CD4-positive, alpha-beta T cell (primary cell): ENCODE results near the gene PTPRK. TPM values are rescaled to one million over a fixed set of nuclear protein-coding genes. Genes with fewer than 3 reads are reported as not detected.

Experiments
- ATAC-seq: fragments of 200-7000 bp; cut with Tn5 transposase; one replicate; pipeline ENCODE4 v1.10.0; 2022; ENCODE audit warnings: mild to moderate bottlenecking; ENCODE audit not compliant: poor library complexity
- CTCF ChIA-PET: fragments of 350-600 bp; sonication (Branson Sonifier 250); formaldehyde crosslinking; loops from one replicate; lab custom pipeline; 2021; ENCODE audit warnings: antibody characterized with exemption, inconsistent platforms; lab: Charles Lee
- POLR2A ChIA-PET: fragments of 350-600 bp; sonication (Branson Sonifier 250); formaldehyde crosslinking; loops from one replicate; lab custom pipeline; 2021; ENCODE audit warnings: antibody characterized with exemption, inconsistent platforms; lab: Charles Lee
- DNase-seq, 14 experiments: peaks; one replicate each; pipeline ENCODE4 v3.0.0-alpha.2; 2013 to 2020; ENCODE audit warnings: mixed read lengths in 2 of 14
- H3K27ac ChIP-seq, 2 donors: one replicate each; pipeline versions ENCODE4 v1.5.1 to v1.7.0; 2013; ENCODE audit warnings: low read length in 2 of 2, low read depth in 1 of 2, mild to moderate bottlenecking in 1 of 2
- H3K27me3 ChIP-seq, 2 experiments: 1 replicate in 1 of 2; 2 replicates in 1 of 2; pipeline versions ENCODE4 v1.6.1 to v1.7.0; 2013; ENCODE audit warnings: low read length in 2 of 2, control low read depth in 1 of 2, mild to moderate bottlenecking in 1 of 2, moderate library complexity in 1 of 2; ENCODE audit not compliant: insufficient read depth in 2 of 2, control insufficient read depth in 1 of 2
- H3K36me3 ChIP-seq: one replicate; pipeline ENCODE4 v1.6.1; 2013; ENCODE audit warnings: low read length, control low read depth; ENCODE audit not compliant: insufficient read depth
- H3K4me1 ChIP-seq: one replicate; pipeline ENCODE4 v1.6.1; 2013; ENCODE audit warnings: low read length, control low read depth; ENCODE audit not compliant: insufficient read depth
- H3K4me3 ChIP-seq: one replicate; pipeline ENCODE4 v1.5.1; 2013; ENCODE audit warnings: mild to moderate bottlenecking, low read length, moderate library complexity
- H3K9me3 ChIP-seq, 2 experiments: 1 replicate in 1 of 2; 2 replicates in 1 of 2; pipeline versions ENCODE4 v1.6.1 to v1.7.0; 2013; ENCODE audit warnings: low read length in 2 of 2, mild to moderate bottlenecking in 2 of 2, control low read depth in 1 of 2, moderate library complexity in 1 of 2; ENCODE audit not compliant: control insufficient read depth in 1 of 2, insufficient read depth in 1 of 2
- H3K27ac Mint-ChIP-seq: one replicate; pipeline ENCODE4 v1.8.0; 2020; ENCODE audit warnings: mixed read lengths
- H3K27me3 Mint-ChIP-seq: one replicate; pipeline ENCODE4 v1.8.0; 2021; ENCODE audit warnings: mixed read lengths
- H3K36me3 Mint-ChIP-seq: one replicate; pipeline ENCODE4 v1.8.0; 2021; ENCODE audit warnings: low read depth, mixed read lengths
- H3K4me1 Mint-ChIP-seq: one replicate; pipeline ENCODE4 v1.8.0; 2021; ENCODE audit warnings: low read depth, mixed read lengths
- H3K4me3 Mint-ChIP-seq: one replicate; pipeline ENCODE4 v1.8.0; 2020; ENCODE audit warnings: mild to moderate bottlenecking, mixed read lengths
- H3K9me3 Mint-ChIP-seq: one replicate; pipeline ENCODE4 v1.8.0; 2020; ENCODE audit warnings: mixed read lengths
- CTCF ChIP-seq: fragments of 200-600 bp; IDR thresholded peaks from one replicate; pipeline ENCODE4 v1.8.0; 2022; ENCODE audit warnings: antibody characterized with exemption, mild to moderate bottlenecking
- intact Hi-C, 2 experiments: fragments of 100-400 bp; cut with DNase I in 1 of 2; cut with micrococcal nuclease in 1 of 2; formaldehyde crosslinking; loops; one replicate each; pipeline versions ENCODE4 v1.15.1 to v1.9.0; 2023 to 2025; cut with DNase I, micrococcal nuclease
- total RNA-seq, 174 experiments: library from RNA in 2 of 174; stranded (reverse) in 2 of 174; gene quantifications; one replicate each; pipeline ENCODE4 v1.2.3 and lab custom pipeline; 2021 to 2026

PTPRK gene
- total RNA-seq, 2 experiments from 2014 or later: 8.4 to 10.3 TPM

GRCh38 chr6:128167552-128167951, 352.8 kb downstream of the PTPRK start:
- Mint-ChIP-seq H3K27ac (no peak overlapping the region), H3K27me3 (no peaks in the 10 kb centered on the region), H3K9me3 (no peaks in the 10 kb centered on the region), H3K36me3 (no peaks in the 10 kb centered on the region), H3K4me1 (no peaks in the 10 kb centered on the region), H3K4me3 (no peak overlapping the region)
- H3K4me3 ChIP-seq: no peak overlapping the region
- intact Hi-C loops: no loop called here
- H3K27ac ChIP-seq: no peak overlapping the region
- no peak for TF ChIP-seq CTCF
- CTCF ChIA-PET: no interaction called here
- H3K27me3 ChIP-seq: no peaks in the 10 kb centered on the region
- no peaks in the 10 kb centered on the region for H3K4me1 ChIP-seq
- DNase-seq (no peak), ATAC-seq (no peak)
- H3K9me3 ChIP-seq: no peaks in the 10 kb centered on the region
- POLR2A ChIA-PET: no interaction called here
- H3K36me3 ChIP-seq: no peaks in the 10 kb centered on the region

- no peaks in the 10 kb centered on the region for H3K27me3 Mint-ChIP-seq
- no peaks in the 10 kb centered on the region for H3K36me3 Mint-ChIP-seq
- no peaks in the 10 kb centered on the region for H3K4me1 Mint-ChIP-seq
- H3K4me3 Mint-ChIP-seq: no peak overlapping the region
- no peaks in the 10 kb centered on the region for H3K9me3 Mint-ChIP-seq
- Histone ChIP-seq H3K9me3 (no peaks in the 10 kb centered on the region), H3K27me3 (no peaks in the 10 kb centered on the region), H3K4me1 (no peaks in the 10 kb centered on the region), H3K27ac (no peak overlapping the region), H3K4me3 (no peak overlapping the region), H3K36me3 (no peaks in the 10 kb centered on the region)
- ATAC-seq: no peak
- no peak for TF ChIP-seq CTCF
- H3K27ac Mint-ChIP-seq: no peak overlapping the region
- POLR2A ChIA-PET: no interaction called here
- intact Hi-C loops: no loop called here
- no peak for DNase-seq
- CTCF ChIA-PET: no interaction called here
These were observed 356.1 kb downstream of the PTPRK start for GRCh38 chr6:128164254-128164653.

DNA sequence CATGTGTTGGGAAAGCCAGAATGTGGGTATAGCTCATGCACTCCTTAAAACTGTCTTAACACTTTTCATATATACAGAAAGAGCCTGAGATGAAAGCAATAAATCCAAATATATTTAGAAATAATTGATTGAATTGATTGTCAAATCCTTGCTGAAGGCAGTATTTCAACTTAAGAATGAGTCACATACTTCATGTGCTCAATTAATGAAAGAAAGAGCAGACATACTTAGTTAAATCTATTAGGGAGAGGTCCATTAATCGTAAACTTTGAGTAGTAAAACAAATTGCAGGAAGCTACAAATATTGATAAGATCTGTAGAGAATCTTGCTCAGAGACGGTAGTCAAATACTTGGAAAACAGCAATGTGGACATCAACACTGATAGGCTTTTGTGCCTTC, 358.0 kb downstream of the PTPRK start:
- no peaks in the 10 kb centered on the region for H3K36me3 Mint-ChIP-seq
- Histone ChIP-seq H3K9me3 (no peaks in the 10 kb centered on the region), H3K27ac (no peak overlapping the region), H3K4me1 (no peaks in the 10 kb centered on the region), H3K4me3 (no peak overlapping the region), H3K36me3 (no peaks in the 10 kb centered on the region), H3K27me3 (no peaks in the 10 kb centered on the region)
- ChIA-PET POLR2A (no interaction called here), CTCF (no interaction called here)
- H3K4me3 Mint-ChIP-seq: no peak overlapping the region
- DNase-seq: no peak
- H3K4me1 Mint-ChIP-seq: no peaks in the 10 kb centered on the region
- ATAC-seq: no peak
- H3K27ac Mint-ChIP-seq: no peak overlapping the region
- intact Hi-C loops: no loop called here
- no peak for TF ChIP-seq CTCF
- H3K27me3 Mint-ChIP-seq: no peaks in the 10 kb centered on the region
- H3K9me3 Mint-ChIP-seq: no peaks in the 10 kb centered on the region
